Uterus (tissue), 2 donors: ENCODE data around the gene CD46.

Experiments used
- CTCF ChIP-seq, 4 experiments: fragments of 200-600 bp in 2 of 4; fragments of 450-650 bp in 2 of 4; sonication (generic) in 2 of 4; IDR thresholded peaks; one replicate each; pipeline ENCODE4 v1.5.1; 2016 to 2019; ENCODE audit warnings: antibody characterized with exemption in 4 of 4, mild to moderate bottlenecking in 2 of 4, moderate library complexity in 1 of 4
- POLR2A ChIP-seq, 2 donors: fragments of 450-650 bp; IDR thresholded peaks; one replicate each; pipeline ENCODE4 v1.6.1; 2016; ENCODE audit warnings: antibody characterized with exemption in 2 of 2, mild to moderate bottlenecking in 1 of 2, moderate library complexity in 1 of 2

DNA sequence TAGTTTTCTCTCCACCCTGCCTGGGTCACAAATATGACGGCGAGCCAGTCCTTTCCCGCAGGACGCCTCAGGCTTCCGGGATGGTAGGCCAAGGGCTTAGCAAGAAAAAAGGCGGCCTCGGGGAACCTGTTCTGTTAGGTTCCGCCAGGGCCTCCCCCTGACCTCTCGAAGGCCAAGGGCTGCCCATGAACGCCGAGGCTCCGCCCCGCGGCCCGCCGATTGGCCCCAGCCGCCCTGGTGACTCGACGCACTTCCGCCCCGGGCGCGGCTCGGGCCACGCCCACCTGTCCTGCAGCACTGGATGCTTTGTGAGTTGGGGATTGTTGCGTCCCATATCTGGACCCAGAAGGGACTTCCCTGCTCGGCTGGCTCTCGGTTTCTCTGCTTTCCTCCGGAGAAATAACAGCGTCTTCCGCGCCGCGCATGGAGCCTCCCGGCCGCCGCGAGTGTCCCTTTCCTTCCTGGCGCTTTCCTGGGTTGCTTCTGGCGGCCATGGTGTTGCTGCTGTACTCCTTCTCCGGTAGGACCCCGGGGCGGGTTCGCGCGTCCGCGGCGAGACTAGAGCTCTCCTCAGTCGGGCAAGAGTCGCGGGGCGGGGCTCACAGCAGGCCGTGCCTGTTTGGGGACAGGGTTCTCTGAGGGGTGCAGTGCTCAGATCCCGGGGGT lies at the start of gene CD46:
- peak; percentile 86 to 89 for TF ChIP-seq POLR2A (IDR thresholded peaks at IDR 0.05)
- TF ChIP-seq CTCF (IDR thresholded peaks at IDR 0.05), result peak in 2 of 4 experiments; percentile 16 to 30
